ENCODE data around the gene CD69.

The CD69 gene

DNA sequence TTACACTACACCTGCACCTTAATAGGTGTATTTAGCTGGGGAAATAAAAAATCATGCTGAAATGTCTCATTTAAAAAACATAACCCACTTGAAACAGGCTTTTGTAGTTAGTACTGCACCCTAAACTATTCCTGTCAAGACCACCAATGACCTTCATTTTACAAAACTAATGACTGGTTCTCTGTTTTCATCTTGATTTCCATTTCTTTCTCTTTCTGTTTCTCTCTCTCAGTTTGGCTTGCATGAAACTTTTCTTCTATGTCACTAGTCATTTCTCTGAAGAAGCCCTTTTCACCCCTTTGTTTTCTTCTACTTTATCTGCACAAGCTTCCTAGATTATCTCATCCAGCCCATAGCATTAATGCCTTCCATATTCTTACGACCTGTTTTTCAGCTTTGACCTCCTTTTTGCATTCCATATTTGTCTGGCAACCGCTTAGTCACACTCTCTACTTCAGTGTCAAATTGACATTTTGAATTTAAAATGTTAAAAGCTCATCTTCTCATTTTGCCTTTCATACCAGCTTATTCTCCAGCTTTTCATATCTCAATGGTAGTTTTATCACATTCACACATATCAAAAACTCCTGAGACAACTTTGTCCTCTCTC lies 33.9 kb upstream of the CD69 start:
- no peak overlapping the region for H3K27ac ChIP-seq (ENCODE audit: low read depth, low read length)
- H3K36me3 ChIP-seq (ENCODE audit: insufficient read depth, low read length) = no peaks in the 10 kb centered on the region
- no peak overlapping the region for H3K9ac ChIP-seq (ENCODE audit: low read depth, low read length)
- H3K27me3 ChIP-seq (ENCODE audit: insufficient read depth, low read length) = no peaks in the 10 kb centered on the region
- H3K4me1 ChIP-seq (ENCODE audit: insufficient read depth, low read length) = peaks cover 10% of the 10 kb centered on the region; the same call in 1 of the 2 replicates
- H3K9me3 ChIP-seq (ENCODE audit: insufficient read depth, low read depth, low read length) = 0 out of 2 replicates have a peak, but pooled peaks cover 3% of the 10 kb centered on the region
- no peak overlapping the region for H3K4me3 ChIP-seq (ENCODE audit: low read length)
- 92% methylated on average over 2 of the region's 2 CpGs for WGBS

DNA sequence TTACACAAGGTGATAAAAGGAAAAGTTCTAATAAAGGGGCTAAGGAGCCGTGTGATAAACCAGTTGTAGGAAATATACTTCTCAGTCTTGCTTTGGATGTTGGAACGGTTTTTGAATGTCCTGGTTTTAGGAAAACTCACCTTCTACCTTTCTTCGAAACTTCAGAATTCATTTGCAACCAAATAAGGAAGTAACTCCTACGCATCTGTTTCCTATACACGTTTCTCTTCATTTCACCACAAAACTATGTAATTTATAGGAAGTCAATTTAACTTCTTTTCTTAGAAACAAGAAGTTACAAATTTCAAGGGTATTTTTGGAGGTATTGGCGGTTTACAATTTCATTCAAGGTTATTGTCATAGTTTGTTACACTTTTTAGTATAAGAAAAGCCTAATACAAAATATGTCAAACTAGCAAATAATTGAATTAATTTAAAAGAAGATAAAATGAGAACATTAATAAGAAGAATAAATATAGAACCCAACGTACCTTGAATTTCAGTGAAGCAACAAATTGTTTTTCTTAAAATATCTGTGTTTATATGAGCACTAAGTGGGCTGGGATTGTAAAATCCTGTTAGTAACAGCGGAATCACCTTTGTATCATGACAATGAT lies 33.2 kb upstream of the CD69 start:
- no peak overlapping the region for H3K27ac ChIP-seq (ENCODE audit: low read depth, low read length)
- H3K9ac ChIP-seq (ENCODE audit: low read depth, low read length) = no peak overlapping the region

DNA sequence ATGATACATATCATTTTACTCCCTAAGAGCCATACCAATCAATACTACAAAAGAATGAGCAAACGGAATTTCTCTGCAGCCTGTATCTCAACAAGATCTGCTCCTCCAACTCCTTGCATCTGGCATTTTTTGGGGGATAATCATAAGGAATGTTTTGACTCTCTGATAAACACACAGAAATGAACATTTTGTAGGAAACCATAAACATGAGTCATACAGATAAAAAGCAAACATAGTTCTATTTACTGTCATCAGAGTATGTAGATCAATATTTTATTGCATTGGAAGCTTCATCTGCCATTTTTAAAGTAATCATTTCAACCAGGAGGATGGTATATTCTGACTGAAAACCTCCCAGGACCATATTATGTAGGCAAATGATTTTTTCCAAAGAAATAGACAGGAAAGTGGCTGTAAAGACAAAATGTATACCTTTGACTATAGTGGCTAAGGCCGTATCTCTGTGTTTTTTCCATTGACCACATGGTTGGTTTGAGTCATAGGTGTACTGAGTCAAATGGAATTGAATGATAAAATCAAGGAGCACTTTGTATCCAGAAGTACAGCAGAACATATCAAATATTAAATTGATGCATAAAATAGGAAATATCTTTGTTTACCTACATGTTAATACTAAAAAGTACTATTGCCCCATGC lies 32.4 kb upstream of the CD69 start:
- Histone ChIP-seq H3K4me3 (ENCODE audit: low read length) (no peak overlapping the region), H3K36me3 (ENCODE audit: insufficient read depth, low read length) (no peaks in the 10 kb centered on the region), H3K9ac (ENCODE audit: low read depth, low read length) (no peak overlapping the region), H3K4me1 (ENCODE audit: insufficient read depth, low read length) (peaks cover 10% of the 10 kb centered on the region; the same call in 1 of the 2 replicates), H3K9me3 (ENCODE audit: insufficient read depth, low read depth, low read length) (0 out of 2 replicates have a peak, but pooled peaks cover 3% of the 10 kb centered on the region), H3K27me3 (ENCODE audit: insufficient read depth, low read length) (no peaks in the 10 kb centered on the region), H3K27ac (ENCODE audit: low read depth, low read length) (no peak overlapping the region)
- 92% methylated on average over 2 of the region's 2 CpGs for WGBS

More for the DNA sequence above, 33.2 kb upstream of the CD69 start:
- Histone ChIP-seq H3K9me3 (ENCODE audit: insufficient read depth, low read depth, low read length) (0 out of 2 replicates have a peak, but pooled peaks cover 3% of the 10 kb centered on the region), H3K36me3 (ENCODE audit: insufficient read depth, low read length) (no peaks in the 10 kb centered on the region), H3K4me3 (ENCODE audit: low read length) (no peak overlapping the region), H3K4me1 (ENCODE audit: insufficient read depth, low read length) (peaks cover 10% of the 10 kb centered on the region; the same call in 1 of the 2 replicates), H3K27me3 (ENCODE audit: insufficient read depth, low read length) (no peaks in the 10 kb centered on the region)
- WGBS = 85% methylated on average over 7 of the region's 8 CpGs

DNA sequence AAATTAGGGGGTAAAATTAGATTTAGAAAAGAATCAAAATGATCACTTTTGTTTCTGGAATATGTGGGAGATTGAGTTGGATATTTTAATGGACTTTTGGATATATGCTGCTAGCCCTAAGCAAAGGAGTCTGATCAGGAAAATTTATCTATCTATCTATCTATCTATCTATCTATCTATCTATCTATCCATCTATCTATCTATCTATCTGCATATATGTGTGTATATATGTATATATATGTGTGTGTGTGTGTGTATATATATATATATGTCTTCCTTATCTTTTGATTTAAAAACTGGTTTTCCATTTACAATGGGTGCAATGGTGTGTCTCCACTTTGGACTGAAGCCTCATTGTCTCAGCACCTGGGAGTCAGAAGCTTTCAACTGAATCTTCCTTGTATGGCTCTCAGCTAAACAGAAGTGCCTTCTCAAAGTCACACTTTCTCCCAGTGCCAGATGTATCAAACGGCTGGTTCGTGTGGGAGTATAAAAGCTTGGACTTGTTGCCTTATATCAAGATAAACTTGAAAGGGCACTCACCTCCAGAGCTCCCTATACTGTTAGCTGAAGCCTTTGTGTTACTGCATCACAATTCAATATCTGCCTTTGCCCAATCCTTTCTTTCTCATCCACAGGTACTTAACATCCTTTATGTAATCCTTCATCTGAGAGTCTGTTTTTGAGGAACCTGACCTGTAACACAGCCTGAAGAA lies 31.6 kb upstream of the CD69 start:
- Histone ChIP-seq H3K4me3 (ENCODE audit: low read length) (no peak overlapping the region), H3K9me3 (ENCODE audit: insufficient read depth, low read depth, low read length) (0 out of 2 replicates have a peak, but pooled peaks cover 3% of the 10 kb centered on the region), H3K4me1 (ENCODE audit: insufficient read depth, low read length) (peaks cover 17% of the 10 kb centered on the region), H3K27ac (ENCODE audit: low read depth, low read length) (no peak overlapping the region), H3K27me3 (ENCODE audit: insufficient read depth, low read length) (no peaks in the 10 kb centered on the region), H3K9ac (ENCODE audit: low read depth, low read length) (no peak overlapping the region), H3K36me3 (ENCODE audit: insufficient read depth, low read length) (no peaks in the 10 kb centered on the region)
- 45% methylated on average over 2 of the region's 2 CpGs for WGBS

DNA sequence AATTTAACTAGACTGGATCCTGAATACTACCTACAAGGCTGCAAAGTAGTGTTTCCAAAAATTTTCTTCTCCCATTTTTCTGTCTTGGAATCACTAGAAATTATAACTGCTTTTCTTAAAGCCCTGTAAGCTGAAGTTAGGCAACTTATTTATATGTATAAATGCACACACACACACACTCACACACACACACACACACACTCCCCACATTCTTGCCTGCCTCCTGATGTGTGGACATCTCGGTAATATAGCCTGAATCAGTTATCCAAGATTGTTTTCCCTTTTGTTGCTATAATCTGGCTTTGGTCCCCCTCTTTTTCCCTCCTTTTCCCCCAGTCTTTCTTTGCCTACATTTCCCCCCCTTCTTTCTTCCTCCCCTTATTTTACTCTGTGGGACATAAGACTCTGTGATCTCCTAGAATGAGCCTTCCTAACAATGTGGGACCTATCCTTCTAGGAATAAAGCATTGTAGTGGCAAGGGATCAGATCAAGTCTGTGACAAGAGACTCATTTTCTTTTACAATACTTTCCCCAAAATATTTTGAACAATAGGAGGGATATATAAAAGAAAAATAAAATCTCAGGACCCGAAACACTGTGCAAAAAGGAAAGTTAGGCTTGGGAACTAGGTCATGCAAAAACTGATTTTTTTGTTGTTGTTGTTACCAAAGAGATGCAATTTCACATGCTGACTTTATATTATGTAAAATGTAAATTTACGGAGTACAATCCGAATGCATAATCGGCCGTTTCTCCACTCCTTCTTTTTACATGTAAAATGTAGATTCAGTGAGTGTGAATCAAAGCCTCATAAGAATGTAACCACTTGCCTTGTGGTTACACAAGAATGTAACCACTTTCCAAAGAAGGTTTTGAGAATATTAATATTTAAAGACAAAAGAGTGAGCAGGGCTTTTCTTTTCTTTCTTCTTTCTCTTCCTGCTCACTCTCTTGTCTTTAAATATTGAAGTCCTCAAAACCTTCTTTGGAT lies 26.3 kb upstream of the CD69 start:
- peak overlapping the region; percentile 37; the same call in 1 of the 2 replicates for H3K9ac ChIP-seq (ENCODE audit: low read depth, low read length)
- no peak overlapping the region; the same call in 1 of the 2 replicates for H3K4me3 ChIP-seq (ENCODE audit: low read length)
- no peaks in the 10 kb centered on the region for H3K27me3 ChIP-seq (ENCODE audit: insufficient read depth, low read length)
- WGBS = 83% methylated on average over 2 of the region's 6 CpGs
- H3K4me1 ChIP-seq (ENCODE audit: insufficient read depth, low read length) = peaks cover 40% of the 10 kb centered on the region
- H3K9me3 ChIP-seq (ENCODE audit: insufficient read depth, low read depth, low read length) = 0 out of 2 replicates have a peak, but pooled peaks cover 3% of the 10 kb centered on the region
- H3K27ac ChIP-seq (ENCODE audit: low read depth, low read length) = peak overlapping the region; percentile 80; the same call in 1 of the 2 replicates
- no peaks in the 10 kb centered on the region for H3K36me3 ChIP-seq (ENCODE audit: insufficient read depth, low read length)

DNA sequence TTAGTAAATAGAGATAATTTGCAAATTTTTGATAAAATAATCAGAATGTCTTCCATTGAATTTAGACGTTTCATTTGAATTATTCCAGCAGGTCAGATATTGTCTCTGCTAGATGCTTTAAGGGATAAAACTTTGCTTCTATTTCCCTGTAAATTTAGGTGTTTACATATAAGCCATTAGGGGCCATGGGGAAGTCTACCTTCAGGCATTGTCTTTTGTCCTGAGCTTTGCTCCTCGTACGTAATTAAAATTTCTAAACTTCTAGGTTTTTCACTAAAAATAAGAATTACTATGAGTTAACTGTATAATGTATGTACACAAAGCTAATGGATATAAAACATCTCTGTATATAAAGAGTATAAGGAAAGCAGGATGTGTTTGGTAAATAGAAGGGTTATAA lies 24.1 kb upstream of the CD69 start:
- Histone ChIP-seq H3K9me3 (ENCODE audit: insufficient read depth, low read depth, low read length) (0 out of 2 replicates have a peak, but pooled peaks cover 2% of the 10 kb centered on the region), H3K27me3 (ENCODE audit: insufficient read depth, low read length) (no peaks in the 10 kb centered on the region), H3K27ac (ENCODE audit: low read depth, low read length) (no peak overlapping the region), H3K4me1 (ENCODE audit: insufficient read depth, low read length) (peaks cover 40% of the 10 kb centered on the region), H3K36me3 (ENCODE audit: insufficient read depth, low read length) (no peaks in the 10 kb centered on the region), H3K9ac (ENCODE audit: low read depth, low read length) (0 out of 2 replicates have a peak overlapping the region, but pooled peaks have one; percentile 24), H3K4me3 (ENCODE audit: low read length) (no peak overlapping the region)
- 14% methylated on average over 2 of the region's 3 CpGs for WGBS

DNA sequence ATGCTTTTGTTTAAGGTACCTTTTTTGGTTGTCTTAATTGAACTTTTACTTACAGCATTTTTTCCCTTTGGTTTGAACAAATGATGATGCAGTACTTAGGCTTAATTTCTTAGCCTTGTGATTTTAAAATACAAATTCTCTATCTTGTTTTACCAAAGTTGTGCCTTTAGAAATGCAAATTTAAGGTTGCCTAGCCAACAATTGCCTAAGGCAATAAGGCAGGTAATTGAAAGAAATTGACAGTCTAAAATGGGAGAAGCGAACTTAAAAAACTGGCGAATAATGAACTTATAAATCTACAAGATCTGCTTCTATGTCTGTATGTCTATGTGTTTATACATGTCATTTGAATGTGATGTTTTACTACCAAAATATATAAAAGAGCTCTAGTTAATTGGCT lies 23.6 kb upstream of the CD69 start:
- peaks cover 40% of the 10 kb centered on the region for H3K4me1 ChIP-seq (ENCODE audit: insufficient read depth, low read length)
- no peaks in the 10 kb centered on the region for H3K9me3 ChIP-seq (ENCODE audit: insufficient read depth, low read depth, low read length)
- WGBS = 69% methylated on average over 2 of the region's 2 CpGs
- H3K9ac ChIP-seq (ENCODE audit: low read depth, low read length) = no peak overlapping the region
- no peaks in the 10 kb centered on the region for H3K27me3 ChIP-seq (ENCODE audit: insufficient read depth, low read length)
- H3K36me3 ChIP-seq (ENCODE audit: insufficient read depth, low read length) = no peaks in the 10 kb centered on the region
- no peak overlapping the region for H3K4me3 ChIP-seq (ENCODE audit: low read length)
- H3K27ac ChIP-seq (ENCODE audit: low read depth, low read length) = peak overlapping the region; percentile 60; the same call in 1 of the 2 replicates

DNA sequence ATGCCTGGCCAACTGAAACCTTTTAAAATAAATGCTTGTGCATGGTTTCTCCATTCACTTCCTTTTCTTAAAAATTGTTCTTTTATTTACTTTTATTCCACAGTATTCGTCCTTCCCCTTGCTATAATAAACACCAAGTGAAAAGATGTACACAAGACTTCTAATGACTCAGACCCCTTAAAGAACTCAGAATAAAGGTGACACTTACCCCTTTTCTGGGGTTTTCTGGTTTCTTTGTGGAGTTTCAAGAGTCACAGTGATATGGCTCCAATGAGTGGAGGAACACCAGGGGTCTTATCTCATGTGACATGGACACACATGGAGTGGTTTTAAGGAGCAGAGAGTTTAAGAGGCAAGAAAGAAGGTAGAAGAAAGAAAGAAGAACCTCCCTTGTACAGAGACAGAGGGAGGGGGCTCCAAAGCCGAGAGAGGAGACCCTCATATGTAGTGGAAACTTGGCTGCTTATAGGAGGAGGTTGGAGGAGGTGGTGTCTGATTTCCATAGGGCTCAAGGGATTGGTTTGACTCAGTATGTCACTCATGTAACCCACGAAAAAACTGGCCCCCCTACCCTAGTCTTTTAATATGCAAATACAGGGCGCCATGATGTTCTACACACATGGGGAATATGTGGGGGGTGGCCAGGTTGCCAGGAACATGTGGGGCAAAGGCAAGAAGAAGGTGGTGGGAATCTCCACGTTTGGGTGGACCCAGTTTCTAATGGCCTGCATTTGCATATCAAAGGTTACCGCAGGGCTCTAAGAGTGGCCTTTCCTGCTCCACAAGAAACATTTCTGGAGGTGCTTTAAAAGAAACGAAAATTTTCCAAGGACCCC lies 22.1 kb upstream of the CD69 start:
- H3K9ac ChIP-seq (ENCODE audit: low read depth, low read length) = no peak overlapping the region
- H3K4me3 ChIP-seq (ENCODE audit: low read length) = no peak overlapping the region
- H3K4me1 ChIP-seq (ENCODE audit: insufficient read depth, low read length) = peaks cover 37% of the 10 kb centered on the region
- WGBS = 61% methylated on average over 7 of the region's 7 CpGs
- no peaks in the 10 kb centered on the region for H3K9me3 ChIP-seq (ENCODE audit: insufficient read depth, low read depth, low read length)
- no peaks in the 10 kb centered on the region for H3K36me3 ChIP-seq (ENCODE audit: insufficient read depth, low read length)
- peak overlapping the region; percentile 41; the same call in 1 of the 2 replicates for H3K27ac ChIP-seq (ENCODE audit: low read depth, low read length)
- H3K27me3 ChIP-seq (ENCODE audit: insufficient read depth, low read length) = no peaks in the 10 kb centered on the region

DNA sequence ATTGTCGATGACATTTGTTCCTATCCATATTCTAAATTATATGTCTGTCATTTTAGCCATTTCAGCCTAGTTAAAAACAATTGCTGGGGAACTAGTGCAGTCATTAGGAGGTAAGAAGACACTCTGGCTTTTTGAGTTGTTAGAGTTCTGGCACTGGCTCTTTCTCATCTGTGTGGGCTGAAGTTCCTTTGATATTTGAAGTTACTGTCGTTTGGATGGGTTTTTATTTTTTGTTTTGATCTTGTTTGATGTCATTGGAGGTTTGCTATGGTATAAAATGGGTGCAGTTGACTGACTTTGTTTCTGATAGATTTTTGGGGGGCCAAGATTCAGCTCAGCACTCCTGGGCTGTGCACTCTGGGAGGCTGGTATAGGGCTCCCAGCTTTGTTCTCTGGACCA lies 20.7 kb upstream of the CD69 start:
- WGBS = 82% methylated on average over 1 of the region's 2 CpGs
- no peaks in the 10 kb centered on the region for H3K36me3 ChIP-seq (ENCODE audit: insufficient read depth, low read length)
- no peaks in the 10 kb centered on the region for H3K27me3 ChIP-seq (ENCODE audit: insufficient read depth, low read length)
- H3K9ac ChIP-seq (ENCODE audit: low read depth, low read length) = no peak overlapping the region
- H3K4me3 ChIP-seq (ENCODE audit: low read length) = no peak overlapping the region
- no peaks in the 10 kb centered on the region for H3K9me3 ChIP-seq (ENCODE audit: insufficient read depth, low read depth, low read length)
- peaks cover 34% of the 10 kb centered on the region for H3K4me1 ChIP-seq (ENCODE audit: insufficient read depth, low read length)
- H3K27ac ChIP-seq (ENCODE audit: low read depth, low read length) = no peak overlapping the region

Data from HUES64 (cell line).